Transverse colon (tissue), 4 donors: ENCODE data around the gene GAB2.

Source experiments
- CTCF ChIP-seq, 5 experiments: fragments of 200-600 bp in 3 of 5; fragments of 450-650 bp in 2 of 5; sonication (generic) in 3 of 5; IDR thresholded peaks; 1 replicate in 2 of 5; 2 replicates in 3 of 5; pipeline ENCODE4 v1.5.1; 2016 to 2017; ENCODE audit warnings: antibody characterized with exemption in 5 of 5, inconsistent platforms in 3 of 5, mild to moderate bottlenecking in 2 of 5, moderate library complexity in 1 of 5
- EP300 ChIP-seq: sonication (generic); formaldehyde crosslinking; IDR thresholded peaks from one replicate; pipeline ENCODE4 v1.6.1; 2017; ENCODE audit warnings: antibody characterized with exemption, low read depth
- POLR2A ChIP-seq: fragments of 450-650 bp; IDR thresholded peaks from one replicate; pipeline ENCODE4 v1.6.1; 2016; ENCODE audit warnings: antibody characterized with exemption, mild to moderate bottlenecking, moderate library complexity
- POLR2AphosphoS5 ChIP-seq, 3 donors: sonication (generic); formaldehyde crosslinking; IDR thresholded peaks; one replicate each; pipeline ENCODE4 v1.6.1; 2016; ENCODE audit warnings: antibody characterized with exemption in 3 of 3

GRCh38 chr11:78281511-78281910, 136.1 kb downstream of the GAB2 start:
- TF ChIP-seq CTCF (IDR thresholded peaks at IDR 0.05) (no peak), EP300 (no peak), POLR2AphosphoS5 (IDR thresholded peaks at IDR 0.05) (no peak), POLR2A (no peak)
